ENCODE data around the gene BSG.

The BSG gene

DNA sequence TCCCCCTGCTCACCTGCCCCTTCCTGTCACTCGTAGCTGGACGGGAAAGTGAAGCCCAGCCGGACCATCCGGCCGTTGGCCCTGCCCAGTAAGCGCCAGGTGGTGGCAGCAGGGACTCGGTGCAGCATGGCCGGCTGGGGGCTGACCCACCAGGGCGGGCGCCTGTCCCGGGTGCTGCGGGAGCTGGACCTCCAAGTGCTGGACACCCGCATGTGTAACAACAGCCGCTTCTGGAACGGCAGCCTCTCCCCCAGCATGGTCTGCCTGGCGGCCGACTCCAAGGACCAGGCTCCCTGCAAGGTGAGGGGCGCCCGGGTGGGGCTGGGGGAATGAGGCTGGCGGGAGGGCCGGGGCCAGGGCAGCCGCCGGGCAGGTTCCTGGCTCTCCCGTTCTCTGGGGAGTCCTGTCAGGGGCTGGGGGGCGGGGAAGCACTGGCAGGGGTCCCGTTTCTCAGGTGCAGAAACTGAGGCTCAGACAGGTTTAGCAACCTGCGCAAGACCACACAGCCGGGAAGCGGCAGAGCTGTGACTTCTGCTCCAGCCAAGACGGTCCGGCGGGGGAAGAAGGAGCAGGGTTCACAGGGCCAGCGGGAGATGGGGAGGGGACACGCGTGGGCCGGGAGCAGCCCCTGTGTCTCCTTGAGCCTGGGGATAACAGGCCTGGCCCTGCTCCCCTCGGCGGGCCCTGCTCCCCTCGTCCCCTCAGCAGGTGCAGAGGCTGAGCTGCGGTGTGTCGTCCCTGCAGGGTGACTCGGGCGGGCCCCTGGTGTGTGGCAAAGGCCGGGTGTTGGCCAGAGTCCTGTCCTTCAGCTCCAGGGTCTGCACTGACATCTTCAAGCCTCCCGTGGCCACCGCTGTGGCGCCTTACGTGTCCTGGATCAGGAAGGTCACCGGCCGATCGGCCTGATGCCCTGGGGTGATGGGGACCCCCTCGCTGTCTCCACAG is 23.2 kb upstream of the BSG start:
- no peak for DNase-seq (ENCODE audit: low read depth in 2 of 2)
- TF ChIP-seq, protein P1, sequence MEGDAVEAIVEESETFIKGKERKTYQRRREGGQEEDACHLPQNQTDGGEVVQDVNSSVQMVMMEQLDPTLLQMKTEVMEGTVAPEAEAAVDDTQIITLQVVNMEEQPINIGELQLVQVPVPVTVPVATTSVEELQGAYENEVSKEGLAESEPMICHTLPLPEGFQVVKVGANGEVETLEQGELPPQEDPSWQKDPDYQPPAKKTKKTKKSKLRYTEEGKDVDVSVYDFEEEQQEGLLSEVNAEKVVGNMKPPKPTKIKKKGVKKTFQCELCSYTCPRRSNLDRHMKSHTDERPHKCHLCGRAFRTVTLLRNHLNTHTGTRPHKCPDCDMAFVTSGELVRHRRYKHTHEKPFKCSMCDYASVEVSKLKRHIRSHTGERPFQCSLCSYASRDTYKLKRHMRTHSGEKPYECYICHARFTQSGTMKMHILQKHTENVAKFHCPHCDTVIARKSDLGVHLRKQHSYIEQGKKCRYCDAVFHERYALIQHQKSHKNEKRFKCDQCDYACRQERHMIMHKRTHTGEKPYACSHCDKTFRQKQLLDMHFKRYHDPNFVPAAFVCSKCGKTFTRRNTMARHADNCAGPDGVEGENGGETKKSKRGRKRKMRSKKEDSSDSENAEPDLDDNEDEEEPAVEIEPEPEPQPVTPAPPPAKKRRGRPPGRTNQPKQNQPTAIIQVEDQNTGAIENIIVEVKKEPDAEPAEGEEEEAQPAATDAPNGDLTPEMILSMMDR (IDR thresholded peaks at IDR 0.05; ENCODE audit: low read depth, low read length): no peak
- H3K4me3 ChIP-seq (replicated peaks in 1 of 2; ENCODE audit: low read depth in 2 of 2, low read length in 2 of 2): no peak overlapping the region

DNA sequence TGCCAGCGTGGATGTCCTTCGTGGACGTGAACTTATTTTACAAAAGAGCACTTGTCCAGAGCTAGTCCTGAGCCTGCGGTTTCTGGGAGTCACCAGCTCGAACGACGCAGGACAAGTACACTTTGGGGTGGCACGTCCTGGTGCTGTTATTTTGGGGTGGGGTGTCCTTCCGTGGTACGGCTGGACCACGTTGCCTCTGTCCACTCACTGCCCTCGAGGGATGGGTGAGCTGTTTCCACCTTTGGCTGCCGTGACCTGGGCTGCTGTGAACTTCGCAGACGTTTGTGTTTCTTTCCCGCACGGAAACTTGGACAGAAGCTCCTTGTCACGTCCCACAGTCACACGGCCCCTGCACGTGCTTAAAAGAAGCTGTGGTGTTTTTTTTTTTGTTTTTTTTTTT is 17.6 kb upstream of the BSG start:
- H3K4me3 ChIP-seq (replicated peaks in 1 of 2; ENCODE audit: low read depth in 2 of 2, low read length in 2 of 2): no peak overlapping the region
- DNase-seq (ENCODE audit: low read depth in 2 of 2): no peak
- TF ChIP-seq, protein P1 (IDR thresholded peaks at IDR 0.05; ENCODE audit: low read depth, low read length): no peak

DNA sequence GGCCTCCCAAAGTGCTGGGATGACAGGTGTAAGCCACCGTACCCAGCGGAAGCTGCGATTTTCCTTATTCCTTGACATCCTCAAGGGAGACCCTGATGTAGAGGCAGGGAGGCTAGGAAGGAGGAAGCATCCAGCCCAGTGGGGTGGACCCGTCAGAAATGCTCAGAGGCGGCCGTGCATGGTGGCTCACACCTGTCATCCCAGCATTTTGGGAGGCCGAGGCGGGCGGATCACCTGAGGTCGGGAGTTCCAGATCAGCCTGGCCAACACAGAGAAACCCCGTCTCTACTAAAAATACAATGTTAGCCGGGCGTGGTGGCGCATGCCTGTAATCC is 17.0 kb upstream of the BSG start:
- no peak for DNase-seq (ENCODE audit: low read depth in 2 of 2)
- H3K4me3 ChIP-seq (replicated peaks in 1 of 2; ENCODE audit: low read depth in 2 of 2, low read length in 2 of 2): no peak overlapping the region
- TF ChIP-seq, protein P1 (IDR thresholded peaks at IDR 0.05; ENCODE audit: low read depth, low read length): no peak

DNA sequence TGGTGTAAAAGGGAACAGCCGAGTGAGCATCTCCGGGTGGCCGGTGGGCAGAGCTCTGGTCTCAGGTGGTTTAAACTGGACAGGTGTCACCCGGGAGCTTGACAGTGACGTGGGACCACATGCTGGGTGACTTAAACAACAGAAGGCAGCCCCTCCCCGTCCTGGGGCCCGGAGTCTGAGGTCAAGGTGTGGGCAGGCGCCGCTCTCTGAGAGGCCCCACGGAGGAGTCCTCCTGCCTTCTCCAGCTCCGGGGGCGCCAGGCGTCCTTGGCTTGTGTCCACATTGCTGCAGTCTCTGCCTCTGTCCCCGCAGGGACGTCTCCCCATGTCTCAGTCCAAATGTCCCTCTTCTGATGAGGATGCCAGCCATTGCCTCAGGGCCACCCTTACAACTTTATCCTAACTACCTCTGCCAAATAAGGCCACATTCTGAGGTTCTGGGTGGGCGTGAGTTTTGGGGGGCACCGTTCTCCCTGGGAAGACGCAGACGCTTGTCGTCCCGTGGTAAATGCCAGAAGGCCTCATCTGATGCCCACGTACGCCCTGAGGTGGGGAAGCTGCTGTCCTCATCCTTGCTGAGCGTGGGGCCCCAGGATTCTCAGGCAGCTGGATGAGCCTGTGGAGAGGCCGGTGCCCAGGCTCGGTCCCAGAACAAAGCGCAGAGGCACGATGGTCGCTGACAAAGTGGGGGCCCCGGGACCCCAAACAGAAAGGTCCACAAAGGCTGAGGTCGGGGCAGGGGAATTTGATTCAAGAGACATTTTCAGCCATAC is 15.6 kb upstream of the BSG start:
- H3K4me3 ChIP-seq (replicated peaks in 1 of 2; ENCODE audit: low read depth in 2 of 2, low read length in 2 of 2): no peak overlapping the region
- TF ChIP-seq, protein P1 (IDR thresholded peaks at IDR 0.05; ENCODE audit: low read depth, low read length): no peak

DNA sequence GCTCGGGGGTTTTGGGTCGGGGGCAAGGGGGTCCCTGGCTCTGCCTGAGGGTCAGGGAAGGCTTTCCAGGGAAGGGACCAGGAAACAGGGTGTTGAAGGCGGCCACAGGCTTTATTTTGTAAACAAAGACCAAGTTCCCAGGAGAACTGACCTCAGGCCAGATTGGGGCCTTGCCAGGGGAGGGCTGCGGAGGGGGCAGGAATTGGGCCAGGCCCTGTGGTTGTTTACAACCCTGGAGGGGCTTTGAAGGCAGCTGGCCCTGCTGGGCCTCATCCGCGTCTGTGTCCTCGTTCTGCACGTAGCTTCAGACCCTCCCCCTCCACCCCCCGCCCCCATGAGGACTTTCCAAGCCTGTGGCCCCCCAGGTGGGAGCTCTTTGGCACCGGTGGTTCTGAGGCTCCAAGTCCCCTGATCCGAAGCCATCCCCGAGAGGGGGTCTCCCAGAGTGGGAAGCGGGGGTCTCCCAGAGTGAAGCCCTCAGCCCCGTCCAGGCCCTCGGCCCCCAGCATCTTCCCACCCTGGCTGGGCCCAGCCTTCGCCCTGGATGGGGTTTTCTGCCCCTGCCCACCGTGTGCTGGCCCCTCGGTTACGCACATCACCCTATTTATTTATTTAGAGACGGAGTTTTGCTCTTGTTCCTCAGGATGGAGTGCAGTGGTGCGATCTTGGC is 13.5 kb upstream of the BSG start:
- TF ChIP-seq, protein P1 (IDR thresholded peaks at IDR 0.05; ENCODE audit: low read depth, low read length): no peak
- peak in 1 of 2 donors; percentile 85 for DNase-seq (ENCODE audit: low read depth in 2 of 2)
- H3K4me3 ChIP-seq (replicated peaks in 1 of 2; ENCODE audit: low read depth in 2 of 2, low read length in 2 of 2): no peak overlapping the region

More for the DNA sequence above, 15.6 kb upstream of the BSG start:
- no peak for DNase-seq (ENCODE audit: low read depth in 2 of 2)

DNA sequence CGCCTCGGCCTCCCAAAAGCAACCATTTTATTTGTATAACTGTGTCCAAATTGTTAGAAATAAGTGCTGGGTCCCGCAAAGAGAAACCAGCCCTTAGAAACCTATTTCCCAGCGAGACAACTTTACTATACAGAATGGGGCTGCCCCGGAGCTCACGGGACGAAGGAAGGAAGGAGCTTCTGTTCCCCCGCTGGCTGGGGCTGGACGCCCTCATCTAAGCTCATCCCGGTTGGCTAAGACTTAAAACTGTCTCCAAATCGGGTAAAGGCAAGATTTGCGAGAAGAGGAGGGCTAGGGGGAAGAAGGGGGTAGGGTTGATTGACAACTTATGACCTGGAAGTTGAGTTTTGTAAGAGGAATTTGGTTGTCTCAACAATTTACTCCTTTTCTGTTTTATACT is 12.3 kb upstream of the BSG start:
- H3K4me3 ChIP-seq (replicated peaks in 1 of 2; ENCODE audit: low read depth in 2 of 2, low read length in 2 of 2): no peak overlapping the region
- TF ChIP-seq, protein P1 (IDR thresholded peaks at IDR 0.05; ENCODE audit: low read depth, low read length): no peak
- DNase-seq (ENCODE audit: low read depth in 2 of 2): no peak

Data from cardiac fibroblast (primary cell).